ENCODE data around the gene TMC6.
"Not testable (repeated sequence)": the region's sequence is repeated elsewhere in the genome, so short reads cannot be mapped to it uniquely, and the experiment has no call there.

Gene TMC6

DNA sequence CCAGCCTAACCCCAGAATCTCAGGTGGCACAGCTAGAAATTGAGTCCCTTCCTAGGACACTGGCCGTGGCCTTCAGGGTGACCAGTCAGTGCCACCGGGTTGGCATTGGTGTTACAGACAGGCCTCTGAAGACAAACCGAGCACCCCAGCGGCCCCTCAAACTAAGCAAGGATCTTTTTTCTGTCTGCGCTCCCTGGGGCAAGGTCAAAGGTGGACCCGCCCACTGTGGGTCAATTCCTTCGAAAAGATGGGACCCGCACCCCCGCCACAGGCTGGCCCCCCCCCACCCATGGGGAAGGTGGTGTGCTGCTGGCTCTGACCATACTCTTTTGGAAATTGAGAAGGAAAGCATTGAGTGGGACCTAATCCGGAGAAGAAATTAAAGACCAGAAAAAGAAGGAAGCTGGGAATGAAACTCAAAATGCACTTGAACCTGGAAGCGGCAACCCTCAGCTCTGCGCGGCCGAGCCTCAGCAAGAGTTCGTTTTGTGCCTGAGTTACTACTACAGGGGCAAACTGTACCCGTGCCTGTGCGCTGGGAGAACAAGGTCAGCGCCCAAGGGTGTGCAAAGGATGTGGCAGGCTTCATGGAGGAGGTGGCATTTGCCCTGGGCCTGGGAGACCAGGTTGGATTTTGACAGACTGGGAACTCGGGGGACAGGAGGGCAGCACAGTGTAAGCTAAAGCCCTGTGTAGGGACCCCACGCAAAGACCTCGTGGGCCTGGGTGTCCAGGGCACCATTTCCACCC is 20.4 kb downstream of the TMC6 start:
- DNase-seq: no peak

DNA sequence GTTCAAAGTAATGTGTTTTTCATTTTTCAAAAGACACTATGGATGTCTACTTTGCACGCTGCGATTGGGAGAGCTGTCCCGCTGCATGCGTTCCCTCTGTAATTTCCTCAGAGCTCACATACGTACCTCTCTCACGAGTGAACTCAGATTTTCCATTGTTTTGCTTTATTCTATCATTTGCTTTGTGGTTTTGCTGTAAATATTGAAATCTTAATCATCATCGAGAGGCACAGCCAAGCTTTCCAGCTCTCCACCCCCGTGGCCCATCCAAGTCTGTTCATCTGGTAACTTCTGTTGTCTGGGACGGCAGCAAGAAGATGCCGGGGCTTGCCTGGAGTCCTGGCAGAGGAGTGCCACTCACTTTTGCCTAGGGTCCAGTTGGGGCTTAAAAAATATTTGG is 21.1 kb downstream of the TMC6 start:
- DNase-seq: no peak

GRCh38 chr17:78106211-78106610 is 22.3 kb downstream of the TMC6 start:
- DNase-seq: no peak

GRCh38 chr17:78105551-78105950 is 23.0 kb downstream of the TMC6 start:
- no peak for DNase-seq

GRCh38 chr17:78105101-78105500 is 23.5 kb downstream of the TMC6 start:
- no peak for DNase-seq

DNA sequence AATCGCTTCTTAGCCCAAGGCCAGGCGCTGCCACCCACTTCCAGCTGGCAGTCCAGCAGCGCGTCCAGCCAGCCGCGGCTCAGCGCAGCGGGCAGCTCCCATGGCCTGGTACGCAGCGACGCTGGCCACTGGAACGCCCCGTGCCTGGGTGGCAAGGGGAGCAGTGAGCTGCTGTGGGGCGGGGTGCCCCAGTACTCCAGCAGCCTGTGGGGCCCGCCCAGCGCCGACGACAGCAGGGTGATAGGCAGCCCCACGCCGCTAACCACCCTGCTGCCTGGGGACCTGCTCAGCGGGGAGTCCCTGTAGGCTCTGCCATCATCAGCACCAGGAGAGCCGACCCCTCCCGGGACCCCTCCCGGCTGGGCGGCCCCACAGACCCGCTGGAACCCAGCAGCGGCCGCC is 24.0 kb downstream of the TMC6 start:
- no peak for DNase-seq

DNA sequence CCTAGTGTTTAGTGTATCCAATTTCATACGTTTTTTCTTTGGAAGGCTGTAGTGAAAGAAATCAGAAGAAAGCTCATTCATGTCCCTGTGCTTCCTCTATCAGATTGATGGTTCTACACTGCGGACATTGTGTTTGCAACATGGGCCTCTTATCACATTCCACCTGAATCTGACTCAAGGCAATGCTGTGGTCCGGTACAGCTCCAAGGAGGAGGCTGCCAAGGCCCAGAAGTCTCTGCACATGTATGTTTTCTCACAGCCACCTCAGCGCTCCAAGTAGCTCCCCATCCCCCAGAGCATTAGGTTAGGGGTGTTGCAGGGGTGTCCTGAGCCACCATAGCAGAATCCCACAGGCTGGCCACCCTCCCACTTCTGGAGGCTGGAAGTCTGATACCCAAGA is 25.2 kb downstream of the TMC6 start:
- no peak for DNase-seq

DNA sequence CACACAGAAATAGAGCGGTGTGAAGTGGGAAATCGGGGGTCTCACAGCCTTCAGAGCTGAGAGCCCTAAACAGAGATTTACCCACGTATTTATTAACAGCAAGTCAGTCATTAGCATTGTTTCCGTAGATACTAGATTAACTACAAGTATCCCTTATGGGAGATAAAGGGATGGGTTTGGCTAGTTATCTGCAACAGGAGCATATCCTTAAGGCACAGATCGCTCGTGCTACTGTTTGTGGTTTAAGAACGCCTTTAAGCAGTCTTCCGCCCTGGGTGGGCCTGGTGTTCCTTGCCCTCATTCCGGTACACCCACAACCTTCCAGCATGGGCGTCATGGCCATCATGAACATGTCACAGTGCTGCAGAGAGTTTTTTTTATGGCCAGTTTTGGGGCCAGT is 27.0 kb downstream of the TMC6 start:
- no peak for DNase-seq

DNA sequence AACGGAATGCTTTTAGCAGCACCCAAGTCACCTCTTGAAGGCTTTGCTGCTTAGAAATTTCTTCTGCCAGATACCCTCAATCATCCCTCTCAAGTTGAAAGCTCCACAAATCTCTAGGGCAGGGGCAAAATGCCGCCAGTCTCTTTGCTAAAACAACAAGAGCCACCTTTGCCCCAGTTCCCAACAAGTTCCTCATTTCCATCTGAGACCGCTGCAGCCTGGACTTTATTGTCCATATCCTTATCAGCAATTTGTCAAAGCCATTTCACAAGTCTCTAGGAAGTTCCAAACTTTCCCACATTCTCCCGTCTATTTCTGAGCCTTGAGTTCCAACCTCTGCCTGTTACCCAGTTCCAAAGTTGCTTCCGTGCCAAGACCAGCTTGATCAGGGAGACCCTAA is 27.4 kb downstream of the TMC6 start:
- no peak for DNase-seq

DNA sequence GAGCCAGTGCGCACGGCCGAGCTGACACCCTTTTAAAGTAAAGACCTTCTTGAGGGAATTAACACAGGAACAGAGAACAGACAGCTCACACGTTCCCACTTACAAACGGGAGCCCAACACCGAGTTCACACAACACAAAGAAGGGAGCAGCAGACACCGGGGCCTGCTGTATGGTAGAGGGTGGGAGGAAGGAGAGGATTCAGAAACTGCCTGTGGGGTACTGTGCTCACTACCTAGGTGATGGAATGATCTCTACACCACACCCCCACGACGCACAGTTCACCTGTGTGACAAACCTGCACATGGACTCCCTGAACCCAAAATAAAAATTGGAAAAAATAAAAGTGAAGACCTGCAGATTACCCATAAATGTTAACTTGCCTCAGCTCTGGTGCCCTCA is 32.5 kb downstream of the TMC6 start:
- DNase-seq: no peak

DNA sequence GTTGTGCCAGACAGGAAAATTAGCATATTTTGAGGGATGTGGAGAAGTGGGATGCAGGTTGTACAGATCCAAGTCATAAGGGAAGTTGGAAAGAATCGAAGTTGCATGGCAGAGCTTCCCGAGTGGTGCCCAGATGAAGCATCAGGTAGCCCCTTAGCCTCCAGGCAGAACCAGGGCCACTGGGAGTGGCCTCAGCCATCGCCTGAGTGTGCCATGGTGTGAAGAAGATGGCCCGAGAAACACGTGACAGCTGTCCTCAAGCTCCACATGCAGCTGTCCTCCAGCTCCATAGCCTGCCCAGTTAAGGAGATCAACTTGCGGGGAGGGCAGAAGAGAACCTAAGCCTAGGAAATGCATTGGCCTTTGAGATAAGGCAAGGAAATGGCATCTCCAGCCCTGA is 33.5 kb downstream of the TMC6 start:
- DNase-seq: no peak

DNA sequence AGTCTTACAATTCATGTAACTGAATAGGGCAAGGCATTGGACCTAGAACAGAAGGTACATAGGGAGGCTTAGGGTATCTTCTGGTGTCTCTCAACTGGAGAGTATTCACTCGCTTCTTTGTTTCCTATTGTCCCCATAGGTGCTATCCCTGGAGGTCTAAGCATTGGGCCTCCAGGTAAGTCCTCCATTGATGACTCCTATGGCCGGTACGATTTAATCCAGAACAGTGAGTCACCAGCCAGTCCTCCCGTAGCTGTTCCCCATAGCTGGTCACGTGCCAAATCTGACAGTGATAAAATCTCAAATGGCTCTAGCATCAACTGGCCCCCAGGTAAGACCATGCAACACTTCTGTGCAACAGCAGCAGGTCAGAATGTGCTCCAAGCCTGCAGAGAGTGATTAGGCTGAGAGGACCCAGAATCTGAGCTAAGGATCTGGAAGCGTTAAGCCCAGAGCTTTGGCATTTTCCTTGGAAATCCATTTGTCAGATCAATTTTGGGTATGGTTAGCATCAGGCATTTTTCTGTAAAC is 35.7 kb downstream of the TMC6 start:
- no peak for DNase-seq

- no peak for DNase-seq
Observed at GRCh38 chr17:78089576-78090281, 38.8 kb downstream of the TMC6 start.

DNA sequence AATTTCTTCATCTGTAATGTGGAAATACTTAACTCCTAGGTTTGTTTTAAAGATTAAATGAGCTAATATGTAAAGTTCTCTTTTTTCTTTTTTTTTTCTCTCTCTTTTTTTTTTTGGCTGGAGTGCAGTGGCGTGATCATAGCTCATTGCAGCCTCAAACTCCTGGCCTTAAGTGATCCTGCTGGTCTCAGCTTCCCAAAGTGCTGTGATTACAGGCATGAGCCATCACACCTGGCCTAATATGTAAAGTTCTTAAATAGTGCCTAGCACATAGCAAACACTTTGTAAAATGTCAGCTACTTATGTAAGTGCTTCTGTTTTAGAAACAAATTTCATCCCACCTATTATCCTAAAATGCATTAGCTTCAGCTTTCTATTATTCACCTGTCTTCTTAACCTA is 40.0 kb downstream of the TMC6 start:
- no peak for DNase-seq

- DNase-seq: no peak
Observed at GRCh38 chr17:78086740-78087139, 41.8 kb downstream of the TMC6 start.

GRCh38 chr17:78082988-78083387 is 45.6 kb downstream of the TMC6 start:
- no peak for DNase-seq

DNA sequence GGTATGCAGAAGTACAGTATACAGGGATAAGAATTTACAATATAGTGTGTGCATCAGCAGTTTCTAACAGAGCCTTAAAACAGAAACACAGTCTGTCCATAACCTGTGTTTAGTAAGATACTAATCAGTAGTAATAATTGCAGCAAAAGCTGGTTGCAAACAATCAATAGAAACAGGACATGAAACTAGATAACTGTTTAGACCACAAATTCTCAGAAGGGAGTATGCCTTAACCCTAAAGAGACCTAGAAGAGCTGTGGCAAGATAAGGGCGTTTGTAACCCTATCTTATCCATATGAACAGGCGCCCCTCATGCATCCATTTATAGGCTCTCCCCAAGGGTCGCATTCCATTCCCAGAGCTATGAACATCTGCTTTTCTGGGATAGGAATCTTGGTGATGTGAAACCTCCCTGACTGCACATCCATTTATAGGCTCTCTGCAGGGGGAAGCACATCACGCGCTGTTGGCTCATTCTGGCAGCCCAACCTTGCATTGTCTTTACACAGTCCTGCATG is 46.1 kb downstream of the TMC6 start:
- peak; percentile 23 for DNase-seq

- no peak for DNase-seq
Observed at GRCh38 chr17:78081551-78081950, 47.0 kb downstream of the TMC6 start.

- DNase-seq: no peak
Observed at GRCh38 chr17:78079253-78079652, 49.3 kb downstream of the TMC6 start.

DNA sequence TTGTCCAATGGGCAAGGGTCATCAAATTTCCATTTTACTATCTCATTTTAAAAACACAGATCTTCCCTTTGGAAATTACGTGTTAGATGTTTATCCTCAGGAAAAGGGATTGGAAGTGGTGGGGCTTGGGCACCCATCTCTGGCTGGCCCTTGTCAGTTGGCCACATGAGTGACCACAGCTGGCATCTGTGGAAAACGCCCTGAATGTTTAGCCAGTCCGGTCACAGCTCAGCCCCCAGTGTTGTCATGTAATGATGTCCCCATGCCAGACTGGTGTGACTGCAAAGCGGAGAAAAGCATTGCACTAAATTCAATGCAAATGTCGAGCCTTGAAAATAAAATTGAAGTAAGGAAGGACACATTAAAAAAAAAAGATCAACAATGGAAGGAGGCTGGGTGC is 53.0 kb downstream of the TMC6 start:
- peak; percentile 65 for DNase-seq

- DNase-seq: no peak
Observed at GRCh38 chr17:78075011-78075410, 53.5 kb downstream of the TMC6 start.

- no peak for DNase-seq
Observed at GRCh38 chr17:78072961-78073360, 55.6 kb downstream of the TMC6 start.

DNA sequence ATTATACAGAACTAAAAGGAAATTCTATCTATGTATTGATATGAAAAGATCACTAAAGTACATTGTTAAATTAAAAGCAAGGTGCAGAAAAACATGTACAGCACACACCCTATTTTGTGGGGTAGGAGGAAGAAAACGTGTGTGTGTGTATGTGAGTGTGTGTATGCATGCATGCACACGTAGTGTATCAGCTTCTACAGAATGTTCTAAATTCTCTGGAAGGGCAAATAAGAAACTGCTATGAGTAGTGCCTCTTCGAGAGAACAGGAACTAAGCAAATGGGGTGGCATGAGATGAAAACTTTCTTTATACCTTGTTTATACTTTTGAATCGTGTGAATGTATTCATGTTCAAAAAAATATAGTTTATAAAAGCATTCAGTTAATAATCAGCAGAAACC is 58.9 kb downstream of the TMC6 start:
- no peak for DNase-seq

DNA sequence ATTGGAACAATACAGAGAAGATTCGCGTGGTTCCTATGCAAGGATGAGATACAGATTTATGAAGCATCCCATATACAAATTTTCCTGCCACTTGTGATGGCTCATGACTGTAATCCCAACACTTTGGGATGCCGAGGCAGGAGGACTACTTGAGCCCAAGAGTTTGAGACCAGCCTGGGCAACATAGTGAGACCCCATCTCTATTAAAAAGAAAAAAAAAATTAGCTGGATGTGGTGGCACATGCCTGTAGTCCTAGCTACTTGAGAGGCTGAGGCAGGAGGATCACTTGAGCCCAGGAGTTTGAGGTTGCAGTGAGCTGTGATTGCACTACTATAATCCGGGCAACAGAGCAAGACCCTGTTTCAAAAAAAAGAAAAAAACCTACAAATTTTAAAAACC is 61.6 kb downstream of the TMC6 start:
- not testable (repeated sequence) for DNase-seq
